Esophagus muscularis mucosa (tissue), 4 donors: Measurements from ENCODE around the gene BACH1. TPM values are rescaled to one million over a fixed set of nuclear protein-coding genes. Genes with fewer than 3 reads are reported as not detected.

Experiments used
- DNase-seq: peaks from one replicate; pipeline ENCODE4 v3.0.0-alpha.2; 2017; ENCODE audit errors: extremely low spot score
- H3K27ac ChIP-seq, 4 donors: fragments of 200-600 bp; sonication (generic); replicated peaks in 1 of 4; 1 replicate in 3 of 4; 2 replicates in 1 of 4; pipeline ENCODE4 v1.5.1; 2016 to 2019; ENCODE audit warnings: mild to moderate bottlenecking in 1 of 4
- H3K27me3 ChIP-seq, 4 donors: fragments of 200-600 bp; sonication (generic); one replicate each; pipeline versions ENCODE4 v1.5.1 to v1.6.0; 2016 to 2019
- H3K36me3 ChIP-seq, 4 donors: fragments of 200-600 bp; sonication (generic); one replicate each; pipeline ENCODE4 v1.5.1; 2016 to 2019
- H3K4me1 ChIP-seq, 4 donors: fragments of 200-600 bp; sonication (generic); one replicate each; pipeline ENCODE4 v1.5.1; 2016 to 2019
- H3K4me3 ChIP-seq, 4 donors: fragments of 200-600 bp; sonication (generic); 1 replicate in 2 of 4; 2 replicates in 2 of 4; pipeline ENCODE4 v1.5.1; 2016 to 2019; ENCODE audit warnings: mild to moderate bottlenecking in 4 of 4, moderate library complexity in 1 of 4
- H3K9me3 ChIP-seq, 4 donors: fragments of 200-600 bp; sonication (generic); 1 replicate in 3 of 4; 2 replicates in 1 of 4; pipeline ENCODE4 v1.5.1; 2016 to 2019
- EP300 ChIP-seq: sonication (generic); formaldehyde crosslinking; IDR thresholded peaks from one replicate; pipeline ENCODE4 v1.6.1; 2017; ENCODE audit warnings: antibody characterized with exemption
- POLR2A ChIP-seq: fragments of 450-650 bp; IDR thresholded peaks from one replicate; pipeline ENCODE4 v1.6.1; 2017; ENCODE audit warnings: antibody characterized with exemption, moderate library complexity, mild to moderate bottlenecking, low read depth
- POLR2AphosphoS5 ChIP-seq, 2 donors: sonication (generic); formaldehyde crosslinking; IDR thresholded peaks; one replicate each; pipeline ENCODE4 v1.6.1; 2017; ENCODE audit warnings: antibody characterized with exemption in 2 of 2
- WGBS: methylation state at CpG from one replicate; pipeline ENCODE4 v1.1.5; 2018; 5-methylcytosine and 5-hydroxymethylcytosine counted together
- intact Hi-C: fragments of 100-400 bp; cut with DNase I; formaldehyde crosslinking; loops from one replicate; pipeline ENCODE4 v1.15.1; 2023
- total RNA-seq, 4 donors: library from RNA; depleted of rRNA; stranded (reverse); fragments of >200 nt; gene quantifications; one replicate each; pipeline versions ENCODE4 v1.1.0 to v1.2.1, GENCODE V29; 2016
- TF ChIP-seq, protein P1 (sequence below), 3 experiments: fragments of 200-600 bp in 2 of 3; fragments of 450-650 bp in 1 of 3; sonication (generic) in 2 of 3; IDR thresholded peaks; one replicate each; pipeline ENCODE4 v1.5.1; 2017 to 2019; ENCODE audit warnings: antibody characterized with exemption in 3 of 3, mild to moderate bottlenecking in 2 of 3, moderate library complexity in 1 of 3

The BACH1 gene
- total RNA-seq, 4 donors from 2014 or later, result 43.8 to 86.3 (median 50.9) TPM

GRCh38 chr21:29384683-29385359, 86.1 kb downstream of the BACH1 start:
- H3K36me3 ChIP-seq, result no peaks in the 10 kb centered on the region
- intact Hi-C loops, result no loop called here
- no peaks in the 10 kb centered on the region for H3K4me1 ChIP-seq
- no peaks in the 10 kb centered on the region for H3K9me3 ChIP-seq
- TF ChIP-seq EP300 (no peak), POLR2A (no peak), POLR2AphosphoS5 (IDR thresholded peaks at IDR 0.05) (no peak)
- TF ChIP-seq, protein P1, sequence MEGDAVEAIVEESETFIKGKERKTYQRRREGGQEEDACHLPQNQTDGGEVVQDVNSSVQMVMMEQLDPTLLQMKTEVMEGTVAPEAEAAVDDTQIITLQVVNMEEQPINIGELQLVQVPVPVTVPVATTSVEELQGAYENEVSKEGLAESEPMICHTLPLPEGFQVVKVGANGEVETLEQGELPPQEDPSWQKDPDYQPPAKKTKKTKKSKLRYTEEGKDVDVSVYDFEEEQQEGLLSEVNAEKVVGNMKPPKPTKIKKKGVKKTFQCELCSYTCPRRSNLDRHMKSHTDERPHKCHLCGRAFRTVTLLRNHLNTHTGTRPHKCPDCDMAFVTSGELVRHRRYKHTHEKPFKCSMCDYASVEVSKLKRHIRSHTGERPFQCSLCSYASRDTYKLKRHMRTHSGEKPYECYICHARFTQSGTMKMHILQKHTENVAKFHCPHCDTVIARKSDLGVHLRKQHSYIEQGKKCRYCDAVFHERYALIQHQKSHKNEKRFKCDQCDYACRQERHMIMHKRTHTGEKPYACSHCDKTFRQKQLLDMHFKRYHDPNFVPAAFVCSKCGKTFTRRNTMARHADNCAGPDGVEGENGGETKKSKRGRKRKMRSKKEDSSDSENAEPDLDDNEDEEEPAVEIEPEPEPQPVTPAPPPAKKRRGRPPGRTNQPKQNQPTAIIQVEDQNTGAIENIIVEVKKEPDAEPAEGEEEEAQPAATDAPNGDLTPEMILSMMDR (IDR thresholded peaks at IDR 0.05), result no peak
- H3K27ac ChIP-seq, result no peak overlapping the region
- DNase-seq, result no peak
- H3K4me3 ChIP-seq, result no peak overlapping the region
- 88% methylated on average over 2 of the region's 2 CpGs for WGBS
- no peaks in the 10 kb centered on the region for H3K27me3 ChIP-seq

- H3K36me3 ChIP-seq, result no peaks in the 10 kb centered on the region
- TF ChIP-seq POLR2AphosphoS5 (IDR thresholded peaks at IDR 0.05) (no peak), POLR2A (no peak), EP300 (no peak)
- TF ChIP-seq, protein P1 (IDR thresholded peaks at IDR 0.05), result no peak
- no peaks in the 10 kb centered on the region for H3K4me1 ChIP-seq
- no peaks in the 10 kb centered on the region for H3K27me3 ChIP-seq
- DNase-seq, result no peak
- no peaks in the 10 kb centered on the region for H3K9me3 ChIP-seq
- WGBS, result 87% methylated on average over 6 of the region's 6 CpGs
- no peak overlapping the region for H3K4me3 ChIP-seq
- no peak overlapping the region for H3K27ac ChIP-seq
- intact Hi-C loops, result no loop called here
Observed at GRCh38 chr21:29385934-29386520, 87.3 kb downstream of the BACH1 start.

DNA sequence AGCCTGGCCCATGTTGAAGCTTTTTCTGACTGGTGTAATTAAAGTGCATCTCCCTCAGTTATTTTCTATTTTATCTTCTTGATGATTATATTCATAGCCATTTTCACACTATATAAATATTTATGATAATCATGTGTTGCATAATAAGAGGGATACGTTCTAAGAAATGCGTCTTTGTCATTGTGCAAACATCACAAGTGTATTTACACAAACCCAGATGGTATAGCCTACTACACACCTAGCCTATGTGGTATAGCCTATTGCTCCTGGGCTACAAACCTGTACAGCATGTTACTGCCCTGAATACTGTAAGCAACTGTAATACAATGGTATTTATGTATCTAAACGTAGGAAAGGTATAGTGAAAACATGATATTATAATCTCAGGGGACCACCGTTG, 88.1 kb downstream of the BACH1 start:
- H3K4me3 ChIP-seq, result no peak overlapping the region
- 89% methylated on average over 4 of the region's 4 CpGs for WGBS
- intact Hi-C loops, result no loop called here
- DNase-seq, result no peak
- H3K9me3 ChIP-seq, result no peaks in the 10 kb centered on the region
- no peaks in the 10 kb centered on the region for H3K27me3 ChIP-seq
- H3K4me1 ChIP-seq, result no peaks in the 10 kb centered on the region
- H3K27ac ChIP-seq, result no peak overlapping the region
- TF ChIP-seq POLR2A, result no peak
- H3K36me3 ChIP-seq, result no peaks in the 10 kb centered on the region

DNA sequence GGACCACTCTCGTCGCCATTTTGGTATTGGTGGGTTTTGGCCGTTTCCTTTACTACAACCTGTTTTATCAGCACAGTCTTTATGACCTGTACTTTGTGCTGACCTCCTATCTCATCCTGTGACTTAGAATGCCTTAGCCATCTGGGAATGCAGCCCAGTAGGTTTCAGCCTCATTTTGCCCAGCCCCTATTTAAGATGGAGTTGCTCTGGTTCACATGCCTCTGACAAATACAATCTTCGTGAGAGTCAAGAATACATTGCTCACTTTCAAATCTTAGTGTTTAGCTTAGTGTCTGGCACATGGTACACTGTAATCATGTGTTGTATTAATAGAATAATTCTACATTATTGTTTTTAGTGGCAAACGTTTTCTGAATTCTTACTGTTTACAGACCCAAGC, 88.9 kb downstream of the BACH1 start:
- intact Hi-C loops, result no loop called here
- TF ChIP-seq POLR2A (no peak), EP300 (no peak), POLR2AphosphoS5 (IDR thresholded peaks at IDR 0.05) (no peak)
- TF ChIP-seq, protein P1 (IDR thresholded peaks at IDR 0.05), result no peak

GRCh38 chr21:29389136-29389535, 90.4 kb downstream of the BACH1 start:
- no peaks in the 10 kb centered on the region for H3K4me1 ChIP-seq
- 84% methylated on average over 3 of the region's 3 CpGs for WGBS
- TF ChIP-seq, protein P1 (IDR thresholded peaks at IDR 0.05), result no peak
- TF ChIP-seq EP300 (no peak), POLR2A (no peak), POLR2AphosphoS5 (IDR thresholded peaks at IDR 0.05) (no peak)

More for the DNA sequence above, 88.9 kb downstream of the BACH1 start:
- whole genome bisulfite sequencing, result 90% methylated on average over 5 of the region's 5 CpGs
- Histone ChIP-seq H3K27me3 (no peaks in the 10 kb centered on the region), H3K27ac (no peak overlapping the region), H3K4me3 (no peak overlapping the region), H3K4me1 (no peaks in the 10 kb centered on the region), H3K36me3 (no peaks in the 10 kb centered on the region), H3K9me3 (no peaks in the 10 kb centered on the region)
- no peak for DNase-seq

More at GRCh38 chr21:29389136-29389535, 90.4 kb downstream of the BACH1 start:
- H3K36me3 ChIP-seq, result no peaks in the 10 kb centered on the region
- intact Hi-C loops, result no loop called here
- no peak overlapping the region for H3K4me3 ChIP-seq
- DNase-seq, result no peak
- no peaks in the 10 kb centered on the region for H3K9me3 ChIP-seq
- H3K27me3 ChIP-seq, result no peaks in the 10 kb centered on the region
- H3K27ac ChIP-seq, result no peak overlapping the region
